VCaP (cell line): ENCODE results near the gene CITED4.

Experiments used
- H3K27ac ChIP-seq: fragments of 450-650 bp; 2 replicates; pipeline ENCODE4 v1.5.1; 2017
- CTCF ChIP-seq: fragments of 450-650 bp; conservative IDR thresholded peaks from 2 replicates; pipeline ENCODE4 v1.5.1; 2017; ENCODE audit warnings: mild to moderate bottlenecking, moderate library complexity

Gene CITED4

GRCh38 chr1:40858856-40859416 lies 3.2 kb downstream of the CITED4 start:
- TF ChIP-seq CTCF = no peak
- H3K27ac ChIP-seq = no peak overlapping the region

- no peak overlapping the region for H3K27ac ChIP-seq
- TF ChIP-seq CTCF = no peak
Observed at GRCh38 chr1:40857737-40858136, 4.4 kb downstream of the CITED4 start.

- TF ChIP-seq CTCF = no peak
- no peak overlapping the region for H3K27ac ChIP-seq
Observed at GRCh38 chr1:40856656-40857302, 5.4 kb downstream of the CITED4 start.

- no peak overlapping the region for H3K27ac ChIP-seq
- no peak for TF ChIP-seq CTCF
Observed at GRCh38 chr1:40856116-40856515, 6.0 kb downstream of the CITED4 start.

- no peak overlapping the region for H3K27ac ChIP-seq
- no peak for TF ChIP-seq CTCF
Observed at GRCh38 chr1:40855513-40855912, 6.7 kb downstream of the CITED4 start.

GRCh38 chr1:40853885-40854170 lies 8.3 kb downstream of the CITED4 start:
- H3K27ac ChIP-seq = no peak overlapping the region
- TF ChIP-seq CTCF = no peak

- H3K27ac ChIP-seq = no peak overlapping the region
- no peak for TF ChIP-seq CTCF
Observed at GRCh38 chr1:40853113-40853884, 8.9 kb downstream of the CITED4 start.
